Chondrocyte (in vitro differentiated cells): ENCODE measurements around the gene LPCAT1. TPM values are rescaled to one million over a fixed set of nuclear protein-coding genes. Genes with fewer than 3 reads are reported as not detected.

Source experiments
- DNase-seq: peaks from one replicate; pipeline ENCODE4 v3.0.0; 2021; ENCODE audit warnings: mixed read lengths, low spot score
- H3K27ac Mint-ChIP-seq: one replicate; pipeline ENCODE4 v1.8.0; 2021; ENCODE audit warnings: mild to moderate bottlenecking, moderate library complexity, mixed read lengths; ENCODE audit not compliant: unreplicated experiment
- H3K27me3 Mint-ChIP-seq: 2 replicates; pipeline ENCODE4 v1.8.0; 2021; ENCODE audit warnings: low read depth, mixed read lengths
- H3K36me3 Mint-ChIP-seq: 2 replicates; pipeline ENCODE4 v1.8.0; 2021; ENCODE audit warnings: low read depth, mixed read lengths
- H3K4me1 Mint-ChIP-seq: 2 replicates; pipeline ENCODE4 v1.8.0; 2021; ENCODE audit warnings: low read depth, mild to moderate bottlenecking, mixed read lengths
- H3K4me3 Mint-ChIP-seq: one replicate; pipeline ENCODE4 v1.8.0; 2021; ENCODE audit warnings: mild to moderate bottlenecking, moderate library complexity, mixed read lengths; ENCODE audit not compliant: unreplicated experiment
- H3K9me3 Mint-ChIP-seq: 2 replicates; pipeline ENCODE4 v1.8.0; 2021; ENCODE audit warnings: low read depth, mixed read lengths
- CTCF ChIP-seq: fragments of 200-600 bp; sonication (generic); IDR thresholded peaks from 2 replicates; pipeline ENCODE4 v1.5.0; 2021; ENCODE audit warnings: antibody characterized with exemption, mild to moderate bottlenecking, moderate library complexity
- total RNA-seq: library from RNA; stranded (reverse); gene quantifications from 3 replicates; pipeline ENCODE4 v1.2.1, GENCODE V29; 2021

LPCAT1 gene
- total RNA-seq, 1 donor from 2014 or later: 49.4 TPM

- no peaks in the 10 kb centered on the region for H3K27me3 Mint-ChIP-seq
- TF ChIP-seq CTCF: no peak
- DNase-seq: no peak
- H3K4me1 Mint-ChIP-seq: peaks cover 7% of the 10 kb centered on the region
- no peak overlapping the region for H3K4me3 Mint-ChIP-seq
- no peak overlapping the region for H3K27ac Mint-ChIP-seq
- no peaks in the 10 kb centered on the region for H3K9me3 Mint-ChIP-seq
- peaks cover 8% of the 10 kb centered on the region for H3K36me3 Mint-ChIP-seq
These were observed 23.2 kb downstream of the LPCAT1 start for GRCh38 chr5:1500411-1501091.

GRCh38 chr5:1499851-1500250 is 23.9 kb downstream of the LPCAT1 start:
- Mint-ChIP-seq H3K36me3 (peaks cover 8% of the 10 kb centered on the region), H3K27me3 (no peaks in the 10 kb centered on the region)

GRCh38 chr5:1498623-1499416 is 24.9 kb downstream of the LPCAT1 start:
- TF ChIP-seq CTCF: no peak
- H3K9me3 Mint-ChIP-seq: no peaks in the 10 kb centered on the region
- no peak overlapping the region for H3K27ac Mint-ChIP-seq
- DNase-seq: no peak
- H3K4me3 Mint-ChIP-seq: no peak overlapping the region
- H3K27me3 Mint-ChIP-seq: no peaks in the 10 kb centered on the region
- peaks cover 3% of the 10 kb centered on the region for H3K4me1 Mint-ChIP-seq
- peaks cover 10% of the 10 kb centered on the region for H3K36me3 Mint-ChIP-seq

More at GRCh38 chr5:1499851-1500250, 23.9 kb downstream of the LPCAT1 start:
- Mint-ChIP-seq H3K4me1 (peaks cover 7% of the 10 kb centered on the region), H3K27ac (no peak overlapping the region), H3K4me3 (no peak overlapping the region), H3K9me3 (no peaks in the 10 kb centered on the region)
- TF ChIP-seq CTCF: no peak
- no peak for DNase-seq

- H3K27ac Mint-ChIP-seq: no peak overlapping the region
- peaks cover 11% of the 10 kb centered on the region for H3K36me3 Mint-ChIP-seq
- TF ChIP-seq CTCF: no peak
These were observed 25.8 kb downstream of the LPCAT1 start for GRCh38 chr5:1497795-1498622.

GRCh38 chr5:1497242-1497777 is 26.4 kb downstream of the LPCAT1 start:
- Mint-ChIP-seq H3K27ac (no peak overlapping the region), H3K4me1 (no peaks in the 10 kb centered on the region), H3K4me3 (no peak overlapping the region), H3K36me3 (peaks cover 13% of the 10 kb centered on the region), H3K9me3 (no peaks in the 10 kb centered on the region), H3K27me3 (no peaks in the 10 kb centered on the region)
- no peak for TF ChIP-seq CTCF
- DNase-seq: no peak

More at GRCh38 chr5:1497795-1498622, 25.8 kb downstream of the LPCAT1 start:
- no peaks in the 10 kb centered on the region for H3K27me3 Mint-ChIP-seq
- H3K4me3 Mint-ChIP-seq: no peak overlapping the region
- no peak for DNase-seq
- no peaks in the 10 kb centered on the region for H3K9me3 Mint-ChIP-seq
- no peaks in the 10 kb centered on the region for H3K4me1 Mint-ChIP-seq
